ENCODE measurements around the gene PNRC2.

DNA sequence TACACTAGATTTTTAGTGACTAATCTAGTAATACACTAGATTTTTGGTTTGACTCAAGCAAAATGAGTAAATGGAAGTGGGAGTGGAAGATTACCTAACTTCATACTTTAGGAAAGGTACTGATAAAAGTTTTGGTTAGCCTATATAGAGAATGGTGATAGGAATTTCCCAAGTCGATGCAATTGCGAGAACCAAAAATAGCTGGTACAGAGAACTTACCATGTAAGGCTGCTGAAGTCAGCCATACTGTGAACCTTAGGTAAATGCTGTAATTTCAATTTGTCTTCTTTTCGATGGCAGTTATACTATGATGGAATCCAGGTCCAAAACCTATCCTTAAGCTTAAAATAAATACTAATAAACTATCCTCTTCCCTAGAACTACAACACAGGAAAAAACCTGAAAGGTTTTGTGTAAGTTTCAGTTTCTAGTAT, 4.6 kb downstream of the PNRC2 start:
- TF ChIP-seq CTCF (IDR thresholded peaks at IDR 0.05) (no peak), POLR2A (IDR thresholded peaks at IDR 0.05) (no peak), POLR2AphosphoS5 (IDR thresholded peaks at IDR 0.05) (peak; percentile 36 to 78 (median 66)), EP300 (IDR thresholded peaks at IDR 0.05) (peak in 2 of 4 donors; percentile 45 to 78)

Data from sigmoid colon (tissue), 4 donors.